Lung (tissue), 12 donors: ENCODE measurements around the gene LURAP1L. TPM values are rescaled to one million over a fixed set of nuclear protein-coding genes. Genes with fewer than 3 reads are reported as not detected.

Experiments
- ATAC-seq: fragments of 200-7000 bp; cut with Tn5 transposase; one replicate; pipeline ENCODE4 v1.9.1; 2020; ENCODE audit warnings: moderate number of reproducible peaks; ENCODE audit not compliant: insufficient read depth, low FRiP score
- DNase-seq, 3 donors: peaks; one replicate each; pipeline ENCODE4 v3.0.0-alpha.2; 2013 to 2017
- H3K27ac ChIP-seq, 2 donors: one replicate each; pipeline ENCODE4 v1.5.1; 2013; ENCODE audit warnings: mild to moderate bottlenecking in 2 of 2, moderate library complexity in 2 of 2, control low read depth in 1 of 2, inconsistent platforms in 1 of 2, low read depth in 1 of 2, low read length in 1 of 2
- H3K27me3 ChIP-seq, 3 donors: one replicate each; pipeline ENCODE4 v1.5.1; 2013; ENCODE audit warnings: low read length in 2 of 3; ENCODE audit not compliant: control insufficient read depth in 3 of 3, insufficient read depth in 3 of 3
- H3K36me3 ChIP-seq, 4 donors: one replicate each; pipeline ENCODE4 v1.5.1; 2013; ENCODE audit warnings: low read length in 4 of 4, mild to moderate bottlenecking in 1 of 4, moderate library complexity in 1 of 4; ENCODE audit not compliant: control insufficient read depth in 4 of 4, insufficient read depth in 4 of 4
- H3K4me1 ChIP-seq, 5 donors: one replicate each; pipeline ENCODE4 v1.5.1; 2013; ENCODE audit warnings: low read length in 5 of 5, mild to moderate bottlenecking in 2 of 5, moderate library complexity in 1 of 5; ENCODE audit not compliant: control insufficient read depth in 5 of 5, insufficient read depth in 5 of 5
- H3K4me3 ChIP-seq: one replicate; pipeline ENCODE4 v1.5.1; 2013; ENCODE audit warnings: mild to moderate bottlenecking, control low read depth, moderate library complexity
- H3K9ac ChIP-seq, 2 donors: one replicate each; pipeline ENCODE4 v1.5.1; 2013; ENCODE audit warnings: low read length in 2 of 2, control low read depth in 1 of 2; ENCODE audit not compliant: insufficient read depth in 1 of 2
- H3K9me3 ChIP-seq, 4 donors: one replicate each; pipeline ENCODE4 v1.5.1; 2013; ENCODE audit warnings: low read length in 3 of 4, mild to moderate bottlenecking in 1 of 4, moderate library complexity in 1 of 4; ENCODE audit not compliant: control insufficient read depth in 4 of 4, insufficient read depth in 3 of 4
- WGBS, 2 donors: extraction: QIAGEN DNeasy Blood & Tissue Kit; methylation state at CpG; one replicate each; pipeline ENCODE4 v1.1.7; 2013; 5-methylcytosine and 5-hydroxymethylcytosine counted together
- polyA plus RNA-seq, 2 donors: library from polyadenylated mRNA; stranded (reverse); fragments of 200-250 nt; gene quantifications; one replicate each; pipeline ENCODE4 v1.2.1, GENCODE V29; 2013
- total RNA-seq, 2 donors: library from RNA; depleted of rRNA in 1 of 2; stranded (reverse); fragments of >200 nt in 1 of 2; gene quantifications; one replicate each; pipeline ENCODE4 v1.2.1, GENCODE V29; 2014 to 2021
- TF ChIP-seq, protein P1 (sequence below): IDR thresholded peaks from 2 replicates; pipeline ENCODE4 v1.5.1; 2012; ENCODE audit warnings: mild to moderate bottlenecking; ENCODE audit errors: control extremely low read depth, extremely low read depth
- donor health status: control.
- donor health status: control.
- donor health status: Bipolar disorder and iron deficiency.
- donor health status: healthy.
- donor health status: DM: yes; HTN: yes; CAD: no.

The LURAP1L gene
- total and polyA plus RNA-seq, 4 donors: 24.9 to 104 (median 30.1) TPM

DNA sequence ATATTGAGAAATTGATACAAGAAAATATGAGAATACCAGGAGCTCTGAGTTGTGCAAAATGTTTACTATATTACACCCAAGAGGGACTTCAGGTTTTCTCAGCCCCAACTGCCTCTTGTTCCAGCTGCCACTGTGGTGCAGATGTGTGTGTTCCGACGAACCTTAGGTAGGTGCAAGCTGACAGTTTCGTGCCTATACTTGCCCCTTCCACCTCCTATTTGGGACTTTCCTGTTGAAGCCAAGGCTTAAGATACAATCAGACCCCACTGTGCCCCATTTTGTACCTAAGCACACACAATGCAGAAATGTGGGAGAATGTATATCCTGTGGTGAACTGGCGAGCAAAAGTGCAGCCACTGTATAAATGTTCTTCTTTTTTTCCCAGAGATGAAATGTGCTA, 80.2 kb downstream of the LURAP1L start:
- ATAC-seq (no peak), DNase-seq (no peak)
- H3K9me3 ChIP-seq: no peaks in the 10 kb centered on the region
- H3K27ac ChIP-seq: no peak overlapping the region
- no peaks in the 10 kb centered on the region for H3K36me3 ChIP-seq
- no peak overlapping the region for H3K4me3 ChIP-seq
- TF ChIP-seq, protein P1, sequence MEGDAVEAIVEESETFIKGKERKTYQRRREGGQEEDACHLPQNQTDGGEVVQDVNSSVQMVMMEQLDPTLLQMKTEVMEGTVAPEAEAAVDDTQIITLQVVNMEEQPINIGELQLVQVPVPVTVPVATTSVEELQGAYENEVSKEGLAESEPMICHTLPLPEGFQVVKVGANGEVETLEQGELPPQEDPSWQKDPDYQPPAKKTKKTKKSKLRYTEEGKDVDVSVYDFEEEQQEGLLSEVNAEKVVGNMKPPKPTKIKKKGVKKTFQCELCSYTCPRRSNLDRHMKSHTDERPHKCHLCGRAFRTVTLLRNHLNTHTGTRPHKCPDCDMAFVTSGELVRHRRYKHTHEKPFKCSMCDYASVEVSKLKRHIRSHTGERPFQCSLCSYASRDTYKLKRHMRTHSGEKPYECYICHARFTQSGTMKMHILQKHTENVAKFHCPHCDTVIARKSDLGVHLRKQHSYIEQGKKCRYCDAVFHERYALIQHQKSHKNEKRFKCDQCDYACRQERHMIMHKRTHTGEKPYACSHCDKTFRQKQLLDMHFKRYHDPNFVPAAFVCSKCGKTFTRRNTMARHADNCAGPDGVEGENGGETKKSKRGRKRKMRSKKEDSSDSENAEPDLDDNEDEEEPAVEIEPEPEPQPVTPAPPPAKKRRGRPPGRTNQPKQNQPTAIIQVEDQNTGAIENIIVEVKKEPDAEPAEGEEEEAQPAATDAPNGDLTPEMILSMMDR: no peak
- H3K4me1 ChIP-seq: peaks cover 0 to 12% (median 0%) of the 10 kb centered on the region in 5 donors
- 78 to 84% methylated on average over 4 of the region's 4 CpGs for WGBS, 2 donors
- no peak overlapping the region for H3K9ac ChIP-seq
- no peaks in the 10 kb centered on the region for H3K27me3 ChIP-seq

DNA sequence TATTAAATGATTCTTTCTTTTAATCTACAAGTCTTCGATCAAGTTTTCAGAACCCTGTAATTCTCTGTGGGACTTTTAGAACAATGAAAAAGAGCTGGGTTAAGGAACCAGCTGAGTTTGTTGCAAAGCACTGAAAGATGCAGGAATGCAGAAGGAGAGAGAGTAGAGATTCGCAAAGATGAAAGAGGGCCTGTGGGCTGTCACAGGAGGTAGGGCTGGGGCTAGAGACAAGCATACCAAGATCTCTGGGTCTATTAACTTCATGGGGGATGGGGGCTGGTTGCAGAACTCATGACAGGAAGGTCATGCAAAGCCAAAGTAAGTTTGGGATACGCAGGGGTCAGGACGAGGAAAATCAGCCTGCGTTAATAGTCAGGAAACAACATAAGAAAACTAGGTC, 81.8 kb downstream of the LURAP1L start:
- Histone ChIP-seq H3K4me3 (no peak overlapping the region), H3K9me3 (no peaks in the 10 kb centered on the region), H3K27ac (no peak overlapping the region), H3K36me3 (no peaks in the 10 kb centered on the region), H3K4me1 (peaks cover 0 to 8% (median 0%) of the 10 kb centered on the region in 5 donors), H3K9ac (no peak overlapping the region), H3K27me3 (no peaks in the 10 kb centered on the region)
- ATAC-seq: no peak
- 63 to 68% methylated on average over 5 of the region's 5 CpGs for WGBS, 2 donors
- no peak for DNase-seq
- TF ChIP-seq, protein P1: no peak

DNA sequence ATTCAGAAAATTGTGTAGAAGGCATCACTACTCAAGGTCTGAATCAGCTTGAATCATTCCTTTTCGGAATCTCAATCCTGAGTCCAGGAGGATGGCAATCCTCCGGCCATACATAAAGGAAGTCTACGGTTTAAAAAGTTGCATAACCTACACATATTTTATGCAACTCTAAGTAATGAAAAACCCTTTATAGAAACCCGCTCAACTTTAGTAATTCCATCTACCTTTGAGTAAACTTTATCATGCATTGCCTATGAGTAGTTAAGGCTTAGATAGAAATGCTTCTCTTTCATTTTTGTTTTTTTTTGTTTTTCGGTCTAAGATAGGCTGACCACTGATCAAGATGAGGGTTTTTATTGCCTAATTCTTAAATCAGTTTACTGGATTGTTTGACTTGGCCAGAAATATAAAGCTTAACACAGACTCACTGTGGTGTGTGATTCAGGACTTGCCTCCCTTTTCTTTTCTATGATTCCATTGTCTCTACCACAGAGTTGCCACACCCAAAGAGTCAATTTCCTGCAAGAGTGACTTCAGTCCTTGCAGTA, 85.0 kb downstream of the LURAP1L start:
- H3K9ac ChIP-seq: no peak overlapping the region
- no peaks in the 10 kb centered on the region for H3K9me3 ChIP-seq
- ATAC-seq (no peak), DNase-seq (no peak)
- WGBS, 2 donors: 85 to 86% methylated on average over 5 of the region's 5 CpGs
- TF ChIP-seq, protein P1: no peak
- H3K27ac ChIP-seq: no peak overlapping the region
- peaks cover 0 to 22% (median 0%) of the 10 kb centered on the region in 5 donors for H3K4me1 ChIP-seq
- no peaks in the 10 kb centered on the region for H3K36me3 ChIP-seq
- no peaks in the 10 kb centered on the region for H3K27me3 ChIP-seq
- H3K4me3 ChIP-seq: no peak overlapping the region

DNA sequence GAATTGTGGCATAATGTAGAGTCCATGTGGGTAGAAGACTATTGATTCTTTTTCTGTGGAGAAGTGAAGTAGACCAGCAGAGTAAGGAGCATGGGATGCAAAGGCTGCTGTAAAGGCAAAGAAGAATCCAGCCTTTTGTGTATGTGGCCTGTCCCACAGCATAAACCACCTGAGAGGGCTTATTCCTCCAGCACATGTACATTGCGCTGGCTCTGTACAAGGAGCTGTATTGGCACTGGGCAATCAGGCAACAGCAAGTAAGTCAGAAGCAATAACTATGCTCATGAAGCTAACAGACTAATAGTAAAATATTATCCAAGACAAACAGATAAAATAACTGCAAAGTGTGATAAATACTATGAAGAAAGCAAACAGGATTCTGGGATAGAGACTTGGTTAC, 86.2 kb downstream of the LURAP1L start:
- Histone ChIP-seq H3K9ac (no peak overlapping the region), H3K9me3 (no peaks in the 10 kb centered on the region), H3K4me1 (peaks cover 0 to 22% (median 0%) of the 10 kb centered on the region in 5 donors), H3K4me3 (no peak overlapping the region), H3K27me3 (no peaks in the 10 kb centered on the region), H3K36me3 (no peaks in the 10 kb centered on the region), H3K27ac (no peak overlapping the region)
- ATAC-seq: no peak
- TF ChIP-seq, protein P1: no peak
- WGBS, 2 donors: 92 to 100% methylated on average over 1 of the region's 1 CpG
- DNase-seq: no peak
